ENCODE results near the gene GPR85.
"Not testable (repeated sequence)": the region's sequence is repeated elsewhere in the genome, so short reads cannot be mapped to it uniquely, and the experiment has no call there.

The GPR85 gene, protein sequence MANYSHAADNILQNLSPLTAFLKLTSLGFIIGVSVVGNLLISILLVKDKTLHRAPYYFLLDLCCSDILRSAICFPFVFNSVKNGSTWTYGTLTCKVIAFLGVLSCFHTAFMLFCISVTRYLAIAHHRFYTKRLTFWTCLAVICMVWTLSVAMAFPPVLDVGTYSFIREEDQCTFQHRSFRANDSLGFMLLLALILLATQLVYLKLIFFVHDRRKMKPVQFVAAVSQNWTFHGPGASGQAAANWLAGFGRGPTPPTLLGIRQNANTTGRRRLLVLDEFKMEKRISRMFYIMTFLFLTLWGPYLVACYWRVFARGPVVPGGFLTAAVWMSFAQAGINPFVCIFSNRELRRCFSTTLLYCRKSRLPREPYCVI

DNA sequence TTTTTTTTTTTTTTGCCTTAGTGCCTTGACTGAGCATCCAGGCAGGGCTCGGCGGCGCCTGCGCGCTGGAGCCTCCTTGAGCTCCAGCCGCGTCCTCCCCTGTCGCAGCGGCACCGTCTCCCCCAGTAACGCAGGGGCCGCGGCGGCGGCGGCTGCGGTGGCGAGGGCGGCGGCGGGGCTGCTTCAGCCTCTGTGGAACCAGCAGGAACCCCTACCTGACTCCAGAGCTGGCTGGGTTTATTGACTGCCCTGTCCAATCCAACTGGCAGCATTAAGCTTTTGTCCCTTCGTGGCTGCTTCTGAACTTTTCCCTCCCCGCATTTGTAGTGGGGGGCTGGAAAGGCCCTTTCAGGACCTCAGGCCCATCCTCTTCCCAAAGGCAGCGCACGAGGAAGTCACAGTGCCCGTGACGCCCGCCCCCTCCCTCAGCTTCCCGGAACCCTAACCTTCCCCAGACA, at the start of gene GPR85:
TSS of gene GPR85 (minus strand) at position 397 of the 458 bp plus-strand sequence. CDS start 2,106 bp downstream, outside the sequence.
- DNase-seq (ENCODE audit: low read depth in 2 of 3, low spot score in 1 of 3), result peak in 2 of 3 donors; percentile 4 to 8

DNA sequence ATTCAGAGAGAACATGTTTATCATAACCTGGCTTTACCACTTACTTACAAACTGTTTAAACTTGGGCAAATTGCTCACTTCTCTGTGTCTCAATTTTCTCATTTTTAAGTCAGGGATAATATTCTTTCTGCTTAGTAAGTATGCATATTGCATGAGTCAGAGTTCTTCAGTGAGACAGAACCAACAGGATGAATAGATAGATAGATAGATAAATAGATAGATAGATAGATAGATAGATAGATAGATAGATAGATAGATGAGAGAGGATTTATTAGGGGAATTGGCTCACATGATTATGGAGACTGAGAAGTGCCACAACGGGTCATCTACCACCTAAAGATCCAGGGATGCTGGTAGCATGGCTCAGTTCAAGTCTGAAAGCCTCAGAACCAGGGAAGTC, 47.4 kb upstream of the GPR85 start:
- no peak for DNase-seq (ENCODE audit: low read depth in 2 of 3, low spot score in 1 of 3)

DNA sequence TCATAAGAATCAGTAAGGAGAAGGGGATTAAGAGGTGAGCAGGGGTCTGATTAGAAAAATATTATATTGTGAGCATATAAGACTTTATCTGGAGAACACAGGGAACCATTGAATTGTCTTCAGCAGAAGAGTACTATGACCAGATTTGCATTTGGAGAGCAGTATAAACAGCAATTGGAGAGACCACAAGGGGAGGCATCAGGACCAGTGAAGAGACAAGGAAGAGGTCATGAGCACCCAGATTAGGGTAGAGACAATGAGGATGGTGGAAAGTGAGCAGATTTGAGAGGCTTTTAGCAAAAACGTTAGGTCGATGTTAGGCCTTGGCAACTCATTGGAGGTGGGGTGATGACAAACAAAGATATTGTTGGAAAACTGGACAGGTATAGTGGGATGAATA, 44.7 kb upstream of the GPR85 start:
- DNase-seq (ENCODE audit: low read depth in 2 of 3, low spot score in 1 of 3), result no peak

DNA sequence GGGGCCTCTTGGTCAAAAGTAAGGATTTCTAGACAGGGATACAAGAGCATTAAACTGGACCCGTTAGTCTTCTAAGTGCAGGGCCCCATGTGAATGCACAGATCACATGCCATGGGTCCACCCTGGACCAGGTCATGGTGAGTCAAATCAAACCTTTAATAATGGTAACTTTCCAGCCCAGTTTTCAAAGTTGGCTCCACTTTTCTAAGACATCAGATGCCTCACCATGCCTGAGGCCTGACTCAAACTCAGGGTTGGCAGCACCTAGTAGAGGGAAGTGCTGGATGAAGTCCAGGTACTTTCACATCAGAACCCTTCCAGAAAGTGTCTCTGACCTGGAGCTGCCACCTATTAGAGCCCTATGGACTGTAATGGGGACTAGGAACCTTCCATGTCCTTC, 41.4 kb upstream of the GPR85 start:
- DNase-seq (ENCODE audit: low read depth in 2 of 3, low spot score in 1 of 3), result no peak

DNA sequence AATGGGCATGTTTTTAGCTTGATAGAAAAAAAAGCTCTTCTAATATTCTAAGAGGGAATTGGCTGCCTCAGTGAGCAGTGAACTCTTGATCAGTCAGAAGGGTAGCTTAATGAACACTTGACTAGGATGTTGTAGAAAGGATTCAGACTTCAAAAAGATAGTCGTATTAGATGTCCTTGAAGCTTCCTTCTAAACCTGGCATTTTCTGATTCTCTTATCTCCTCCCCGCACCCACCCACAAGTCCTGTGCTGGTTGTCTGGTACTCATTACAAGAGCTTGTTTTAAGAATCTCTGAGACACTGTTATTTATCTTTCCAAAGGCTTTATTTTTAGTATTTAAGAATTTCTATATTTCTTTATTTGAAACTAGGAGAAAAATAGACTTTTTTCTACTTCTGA, 39.1 kb upstream of the GPR85 start:
- no peak for DNase-seq (ENCODE audit: low read depth in 2 of 3, low spot score in 1 of 3)

DNA sequence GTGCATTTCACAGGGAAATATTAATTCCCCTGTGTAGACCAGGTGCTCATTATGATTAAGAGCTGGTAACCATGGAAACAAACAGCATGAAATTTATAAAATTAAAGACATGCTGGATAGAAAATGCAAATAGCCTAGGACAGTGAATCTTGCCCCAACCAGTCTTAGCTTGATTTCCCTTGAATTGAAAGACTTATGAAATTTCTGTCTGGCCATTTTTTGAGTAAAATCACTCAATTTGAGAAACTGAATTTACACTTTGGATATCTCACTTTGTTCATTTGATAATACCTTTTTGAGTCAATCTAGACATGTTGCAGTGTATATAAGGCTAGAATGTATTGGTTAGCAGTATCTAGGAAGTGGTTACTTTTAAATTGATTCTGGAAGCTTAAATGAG, 36.1 kb upstream of the GPR85 start:
- DNase-seq (ENCODE audit: low read depth in 2 of 3, low spot score in 1 of 3), result no peak

DNA sequence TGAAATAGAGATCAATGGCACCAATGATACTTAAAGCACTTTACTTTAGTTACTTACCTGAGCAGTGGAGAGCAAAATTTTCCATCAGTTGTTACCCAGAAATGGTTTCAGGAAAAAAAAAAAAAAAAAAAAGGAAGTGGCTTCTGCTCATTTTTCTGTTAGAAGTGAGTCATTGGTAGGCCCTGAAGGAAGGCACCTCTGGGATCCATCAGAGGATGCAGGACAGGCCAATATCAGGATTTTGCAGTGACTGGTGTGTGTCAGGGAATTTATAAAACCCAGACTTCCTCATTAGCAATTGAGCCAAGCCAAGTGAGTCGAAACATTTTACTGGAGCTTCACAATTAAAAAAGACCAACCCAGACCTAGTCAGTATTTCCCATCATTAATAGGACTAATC, 34.0 kb upstream of the GPR85 start:
- DNase-seq (ENCODE audit: low read depth in 2 of 3, low spot score in 1 of 3), result no peak

DNA sequence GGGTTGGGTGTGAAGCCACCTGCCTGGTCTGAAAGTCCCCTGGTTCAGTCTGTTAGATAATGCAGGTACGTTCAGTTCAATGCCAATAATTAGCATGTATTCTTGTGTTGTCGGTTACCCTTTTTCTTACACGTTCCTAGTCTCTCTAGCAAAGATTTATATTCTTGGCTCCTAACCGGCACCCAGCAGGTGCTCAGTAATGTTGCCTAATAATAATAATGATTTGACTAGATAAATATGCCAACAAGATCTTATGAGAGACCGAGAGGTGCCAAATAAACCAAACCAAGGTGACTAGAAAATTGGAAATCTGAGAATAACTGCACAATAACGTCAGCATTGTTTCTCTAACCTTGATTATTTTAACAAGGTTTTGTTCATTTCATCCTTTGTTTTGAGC, 32.8 kb upstream of the GPR85 start:
- no peak for DNase-seq (ENCODE audit: low read depth in 2 of 3, low spot score in 1 of 3)

DNA sequence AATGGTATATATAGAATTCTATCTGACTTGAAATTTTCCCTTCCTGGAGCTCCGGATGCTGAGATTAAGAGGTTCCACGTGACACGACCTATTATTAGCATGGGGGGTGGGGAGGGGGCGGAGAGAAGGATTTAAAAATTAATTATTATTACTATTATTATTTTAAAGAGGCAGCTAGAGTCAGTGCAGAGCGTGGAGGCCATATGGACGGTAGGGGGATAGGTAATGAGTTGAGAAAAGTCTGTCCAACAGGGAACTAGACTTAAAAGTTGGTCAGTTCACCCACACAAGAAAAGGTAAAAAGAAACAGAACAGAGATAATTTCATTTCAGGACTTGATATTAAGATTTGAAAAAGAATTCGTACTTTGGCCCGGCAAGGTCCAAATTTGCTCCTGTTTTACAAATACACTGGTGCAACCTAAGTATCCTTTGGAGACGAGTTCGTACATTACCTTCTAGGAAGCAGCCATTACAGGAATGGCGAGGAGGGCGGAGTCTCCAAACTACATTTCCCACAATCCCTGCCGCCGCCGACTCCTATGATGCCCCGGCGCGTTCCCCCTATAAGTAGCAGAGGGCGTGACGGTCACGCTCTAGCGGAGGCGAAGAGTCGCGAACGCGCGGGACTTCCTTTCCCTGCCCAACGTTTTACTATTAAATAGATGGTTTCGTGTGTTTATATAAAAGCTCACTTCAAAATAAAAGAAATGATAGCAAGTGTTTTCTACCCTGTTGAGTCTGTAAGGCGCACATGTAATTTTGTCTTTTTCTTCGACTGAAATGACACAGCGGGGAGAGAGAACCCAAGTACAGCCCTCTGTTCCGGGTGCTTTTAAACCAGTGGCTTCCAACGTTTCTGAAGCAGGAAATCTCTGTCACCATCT, 31.7 kb upstream of the GPR85 start, which contains the start of gene SMIM30:
TSS of gene SMIM30 (minus strand) at position 481 of the 886 bp plus-strand sequence. CDS start 976 bp downstream, outside the sequence.
- peak; percentile 75 to 83 (median 75) for DNase-seq (ENCODE audit: low read depth in 2 of 3, low spot score in 1 of 3)

DNA sequence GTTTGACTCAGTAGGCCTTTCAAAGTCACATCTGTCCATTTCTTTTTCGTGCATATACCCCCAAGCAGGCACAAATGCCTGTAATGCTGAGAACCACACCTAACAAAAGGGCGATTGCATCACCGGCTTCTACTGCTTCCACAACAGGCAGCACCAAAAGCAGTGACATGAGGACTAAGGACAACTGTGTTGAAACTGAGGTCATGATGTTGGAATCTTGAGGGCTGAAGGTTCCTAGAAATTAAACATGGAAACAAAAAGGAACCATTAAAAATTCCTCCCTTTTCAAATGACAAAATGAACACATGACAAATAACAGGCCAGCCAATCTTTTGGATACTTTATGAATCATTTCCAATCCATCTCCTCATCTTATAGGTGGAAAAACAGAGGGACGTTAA, 30.7 kb upstream of the GPR85 start:
- DNase-seq (ENCODE audit: low read depth in 2 of 3, low spot score in 1 of 3), result not testable (repeated sequence)

DNA sequence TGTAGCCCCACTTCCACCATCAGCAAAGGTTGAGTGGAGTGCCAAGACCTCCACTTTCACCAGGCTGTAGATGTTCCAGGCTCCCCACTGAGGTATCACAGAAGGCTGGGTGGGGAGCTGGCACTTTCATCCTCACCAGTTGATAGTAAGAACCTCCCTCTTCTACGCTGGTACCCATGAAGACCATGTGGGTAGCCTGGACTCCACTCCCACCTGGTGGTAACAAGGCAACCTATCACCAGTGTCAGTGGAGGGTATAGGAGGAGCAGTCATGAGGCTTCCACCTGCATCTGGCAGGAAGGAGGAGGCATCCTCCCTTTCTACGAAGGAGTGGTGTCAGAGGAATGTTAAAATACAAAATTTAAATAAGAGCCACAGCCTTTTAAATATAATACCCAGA, 27.3 kb upstream of the GPR85 start:
- DNase-seq (ENCODE audit: low read depth in 2 of 3, low spot score in 1 of 3), result no peak

DNA sequence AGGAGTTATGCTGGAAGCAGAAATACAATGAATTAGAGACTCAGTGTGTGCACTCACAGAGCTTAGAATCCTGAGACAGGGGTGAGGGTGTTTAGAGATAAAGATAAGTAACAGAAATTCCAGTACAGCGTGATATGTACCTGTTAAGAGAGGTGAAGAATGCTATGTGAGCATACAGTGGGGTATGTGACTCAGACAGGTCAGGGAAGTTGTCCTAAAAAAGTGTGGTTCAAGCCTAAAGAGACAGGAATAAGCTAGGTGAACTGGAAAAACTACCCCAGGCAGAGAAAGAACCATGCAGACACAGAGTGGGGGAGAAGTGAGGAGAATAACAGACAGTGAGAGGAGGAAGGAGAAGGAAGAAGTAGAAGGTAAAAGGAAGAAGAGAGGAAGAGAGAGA, 23.1 kb upstream of the GPR85 start:
- DNase-seq (ENCODE audit: low read depth in 2 of 3, low spot score in 1 of 3), result no peak

DNA sequence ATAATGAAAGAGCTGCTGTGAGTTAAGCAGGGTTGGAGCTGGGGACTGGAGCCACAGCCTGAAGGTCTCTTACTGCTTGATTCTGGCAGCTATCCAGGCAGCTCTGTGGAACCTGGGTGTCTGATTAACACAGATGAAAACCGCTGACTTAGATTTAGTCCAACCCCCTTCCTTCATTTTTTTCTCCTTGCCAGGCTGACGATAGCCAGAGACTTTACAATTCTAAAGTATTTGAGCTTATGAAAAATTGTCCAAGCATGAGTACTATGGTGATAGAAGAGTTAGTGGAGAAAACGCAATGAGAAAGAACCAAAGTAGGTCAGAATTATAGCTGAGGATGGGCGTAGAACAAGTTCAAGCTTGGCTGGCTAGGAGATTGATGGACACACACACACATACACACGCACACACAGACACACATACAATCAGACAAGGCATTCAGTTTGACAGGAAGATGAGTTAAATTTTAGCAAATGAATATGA, 13.5 kb upstream of the GPR85 start:
- DNase-seq (ENCODE audit: low read depth in 2 of 3, low spot score in 1 of 3), result no peak

DNA sequence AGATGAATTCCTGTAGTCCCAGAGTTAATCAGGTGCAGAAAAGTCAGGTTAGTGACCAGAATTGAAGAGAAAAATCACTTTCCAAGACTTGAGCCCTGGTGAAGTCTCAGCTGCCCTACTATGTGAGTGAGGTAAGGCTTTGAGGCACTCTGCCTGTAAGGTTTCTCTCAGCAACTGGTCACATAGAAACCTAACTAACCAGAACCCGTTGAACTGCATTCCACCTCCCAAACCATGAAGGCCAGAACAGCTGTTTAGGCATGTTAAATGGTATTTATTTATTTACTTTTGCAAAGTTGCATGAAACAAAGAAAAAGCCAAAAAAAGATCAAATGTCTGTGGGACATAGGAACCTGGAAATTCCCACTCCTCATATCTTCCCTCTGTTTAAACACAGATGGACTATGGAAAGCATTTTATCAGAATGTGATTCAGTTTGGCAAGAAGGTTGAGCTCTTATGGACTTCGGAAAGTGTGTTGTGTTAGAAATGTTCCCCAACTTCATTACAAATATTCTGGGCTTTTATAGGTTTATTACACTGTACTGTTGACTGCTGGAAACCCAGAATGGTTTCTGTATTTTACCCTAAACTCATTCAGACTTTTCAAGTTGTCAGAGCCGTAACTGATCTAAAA, 12.8 kb upstream of the GPR85 start:
- no peak for DNase-seq (ENCODE audit: low read depth in 2 of 3, low spot score in 1 of 3)

DNA sequence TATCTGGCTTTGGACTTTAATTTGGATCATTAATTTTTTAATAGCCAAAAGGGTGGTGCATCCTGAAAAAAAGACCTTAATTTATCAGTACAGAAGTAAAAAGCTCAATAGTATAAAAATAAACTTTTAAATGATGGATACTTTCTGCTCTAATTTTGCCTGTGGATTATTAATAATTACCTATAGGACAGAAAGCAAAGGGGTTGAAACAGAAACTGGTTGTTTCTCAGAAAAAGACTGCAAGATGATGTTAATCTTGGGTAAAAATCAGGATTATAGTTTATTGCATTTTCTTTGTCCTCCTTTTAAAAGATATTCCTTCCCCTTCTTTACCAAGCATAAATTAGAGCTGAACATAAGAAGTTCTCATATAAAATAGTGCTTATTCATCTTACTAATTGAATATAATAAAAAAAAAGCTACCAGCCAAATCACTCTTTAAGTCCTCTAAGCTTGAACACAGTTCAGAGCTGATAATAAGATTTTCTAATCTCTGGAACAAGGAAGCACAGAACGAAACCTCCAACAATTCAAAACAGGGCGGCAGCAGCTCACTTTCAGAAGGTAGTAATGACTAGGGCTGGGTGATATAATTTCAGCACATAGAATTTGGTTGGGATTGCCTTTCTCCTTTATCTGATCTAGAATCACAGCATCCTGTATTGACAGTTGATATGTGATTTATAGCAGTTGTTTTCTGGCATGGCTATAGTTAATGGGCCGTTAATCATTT, 8.1 kb upstream of the GPR85 start:
- DNase-seq (ENCODE audit: low read depth in 2 of 3, low spot score in 1 of 3), result no peak

DNA sequence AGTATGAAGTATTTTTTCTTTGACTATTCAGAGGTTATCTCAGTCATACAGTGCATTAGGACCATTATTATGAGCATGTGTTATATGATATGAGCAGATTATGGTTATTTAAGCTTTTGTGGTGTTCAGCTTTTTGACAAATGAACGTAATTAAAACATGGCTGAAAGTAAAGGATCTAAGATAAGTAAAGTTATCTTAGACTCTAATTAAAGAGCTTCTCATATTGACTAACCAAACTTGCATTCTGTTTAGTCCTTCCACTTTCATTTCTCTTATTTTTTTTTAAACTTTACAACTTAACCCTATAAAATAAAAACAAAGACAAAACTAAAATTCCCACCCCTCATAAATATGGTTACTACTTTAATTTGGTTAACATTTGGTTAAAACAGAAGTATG, 6.9 kb upstream of the GPR85 start:
- DNase-seq (ENCODE audit: low read depth in 2 of 3, low spot score in 1 of 3), result no peak

DNA sequence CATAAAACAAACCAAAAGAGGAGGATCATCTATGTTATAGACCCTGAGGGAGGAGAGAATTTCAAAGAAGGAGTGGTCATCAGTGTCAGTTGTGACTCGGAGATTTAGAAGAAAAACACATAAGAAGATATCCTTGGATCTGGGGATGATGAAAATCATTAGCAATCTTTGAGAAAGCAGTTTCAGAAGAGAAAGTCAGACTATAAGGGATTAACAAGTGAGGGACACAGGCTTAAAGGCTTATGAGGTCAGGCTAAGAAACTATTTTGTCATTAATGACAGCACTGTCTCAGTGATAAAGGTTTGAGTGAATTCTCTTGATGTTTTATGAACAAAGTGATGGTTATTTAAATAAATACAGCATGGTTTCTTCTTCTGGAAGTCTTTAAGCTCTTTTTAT, 6.1 kb upstream of the GPR85 start:
- DNase-seq (ENCODE audit: low read depth in 2 of 3, low spot score in 1 of 3), result no peak

DNA sequence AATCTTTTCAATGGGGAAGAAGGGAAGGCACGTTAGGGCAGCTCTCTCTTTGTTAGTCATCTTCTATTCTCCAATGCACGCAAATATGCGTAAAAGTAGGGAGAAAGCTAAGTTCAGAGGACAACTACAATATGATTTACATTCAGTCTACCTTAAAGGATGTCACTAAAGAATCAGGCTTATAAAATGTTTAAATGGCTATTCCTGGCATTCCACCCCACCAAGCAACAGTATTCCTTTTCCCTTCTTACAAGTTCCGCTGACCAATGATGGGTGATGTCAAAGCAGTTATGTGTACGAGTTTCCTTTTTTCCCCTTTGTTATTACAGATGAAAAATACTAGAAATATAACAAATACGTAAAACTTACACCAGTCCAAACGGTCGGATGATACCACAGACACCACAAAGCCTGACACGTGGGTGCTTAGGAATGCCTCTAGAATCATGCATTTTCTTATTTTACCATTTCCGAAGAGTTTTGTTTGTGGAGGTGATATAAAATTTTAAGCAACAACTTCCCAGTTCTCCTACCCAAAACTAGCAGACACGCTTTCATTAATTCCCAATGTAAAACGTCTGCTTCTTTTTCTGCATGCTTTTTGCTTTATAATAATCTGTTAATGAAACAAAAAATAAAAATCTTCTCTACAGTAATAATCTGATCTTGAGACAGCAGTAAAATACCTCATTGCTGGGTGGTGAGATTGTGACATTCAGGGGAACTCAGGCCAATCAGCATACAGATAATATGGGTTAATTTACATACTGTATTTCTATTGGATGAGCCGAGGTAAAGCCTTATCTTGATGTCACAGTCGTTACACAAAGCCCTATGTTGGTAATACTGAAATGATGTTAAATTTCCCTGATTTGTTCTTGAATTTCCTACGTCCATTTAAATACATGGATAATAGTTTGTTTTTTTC, 708 bp upstream of the GPR85 start:
- no peak for DNase-seq (ENCODE audit: low read depth in 2 of 3, low spot score in 1 of 3)

DNA sequence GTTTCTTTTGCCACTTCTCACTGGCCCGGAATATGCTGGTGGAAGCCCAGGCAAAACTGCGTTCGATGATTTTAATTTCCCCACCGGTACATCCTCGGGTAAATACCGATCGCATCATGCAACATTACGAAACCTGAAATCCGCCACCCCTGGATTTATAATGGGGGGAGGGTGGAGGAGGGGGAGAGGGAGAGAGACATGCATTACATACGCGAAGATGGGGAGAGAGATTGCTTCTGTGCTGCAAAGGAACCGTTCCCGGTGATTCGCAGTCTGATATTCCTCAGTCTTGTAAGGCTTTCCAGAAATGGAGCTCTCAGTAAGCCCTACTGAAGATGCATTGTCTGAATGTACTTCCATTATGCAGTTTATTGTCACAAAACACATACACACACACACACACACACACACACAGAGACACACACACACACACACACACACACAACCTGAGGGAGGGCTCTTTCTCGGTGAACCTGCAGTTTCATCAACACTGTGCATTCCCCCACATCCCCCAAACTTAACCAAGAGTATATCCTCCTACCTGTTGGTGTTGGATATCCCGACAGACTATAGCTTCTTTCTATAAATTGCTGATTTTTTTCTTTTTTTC, 741 bp downstream of the GPR85 start:
- no peak for DNase-seq (ENCODE audit: low read depth in 2 of 3, low spot score in 1 of 3)

Data from stimulated activated CD4-positive, alpha-beta T cell treated with anti-CD3 and anti-CD28 coated beads, Interleukin-12 subunit alpha, Interleukin-12 subunit beta, amount 100 ng/mL, for 48 hours (primary cell).